Activated CD4-positive, CD25-positive, alpha-beta regulatory T cell treated with anti-CD3 and anti-CD28 coated beads, Interleukin-2, amount 50 U/mL, for 16 hours (primary cell): ENCODE measurements around the gene DDX6.
"Not testable (repeated sequence)": the region's sequence is repeated elsewhere in the genome, so short reads cannot be mapped to it uniquely, and the experiment has no call there.

ENCODE experiments used
- DNase-seq: peaks from one replicate; pipeline ENCODE4 v3.0.0-alpha.2; 2020; ENCODE audit warnings: low read depth, low spot score

Gene DDX6

DNA sequence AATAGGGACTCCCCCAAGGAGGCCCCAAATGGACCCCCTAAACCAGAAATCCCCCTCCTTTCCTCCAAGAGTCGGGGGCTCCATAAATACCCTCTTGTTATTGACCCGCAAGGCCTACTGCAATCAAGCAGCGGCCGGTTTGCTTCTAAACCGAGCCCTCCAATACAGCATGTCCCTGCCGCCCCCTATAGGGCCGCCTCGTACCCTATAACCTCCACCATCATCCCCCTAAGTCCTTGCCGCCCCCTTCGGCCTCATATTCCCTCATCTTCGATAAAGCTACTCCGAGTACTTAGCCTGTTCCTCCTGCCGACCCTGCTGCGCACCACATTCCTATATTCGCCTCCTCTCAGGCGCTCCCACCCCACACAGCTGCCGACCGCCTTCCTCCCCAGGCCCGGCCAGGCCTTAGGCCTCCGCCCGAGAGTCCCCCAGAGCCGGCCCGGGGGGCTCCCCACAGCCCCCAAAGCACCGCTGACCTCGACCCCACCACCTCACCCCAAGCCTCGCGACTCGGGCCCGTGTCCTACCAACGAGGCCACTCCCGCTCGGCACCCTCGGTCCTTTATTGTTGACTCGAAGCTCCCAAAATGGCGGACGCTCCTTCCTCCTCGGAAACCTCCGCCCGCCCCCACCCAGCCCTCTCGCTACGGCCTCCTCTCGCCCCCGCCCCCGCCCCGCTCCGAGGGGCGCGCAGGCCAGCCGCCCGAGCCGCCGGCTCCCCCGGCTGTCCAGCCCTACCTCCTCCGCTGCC, 430 bp downstream of the DDX6 start:
- DNase-seq, result no peak

GRCh38 chr11:118789501-118790356, 1.2 kb downstream of the DDX6 start:
- no peak for DNase-seq

- no peak for DNase-seq
Measured at GRCh38 chr11:118786657-118787056, 4.3 kb downstream of the DDX6 start.

GRCh38 chr11:118785362-118785761, 5.6 kb downstream of the DDX6 start:
- DNase-seq, result no peak

DNA sequence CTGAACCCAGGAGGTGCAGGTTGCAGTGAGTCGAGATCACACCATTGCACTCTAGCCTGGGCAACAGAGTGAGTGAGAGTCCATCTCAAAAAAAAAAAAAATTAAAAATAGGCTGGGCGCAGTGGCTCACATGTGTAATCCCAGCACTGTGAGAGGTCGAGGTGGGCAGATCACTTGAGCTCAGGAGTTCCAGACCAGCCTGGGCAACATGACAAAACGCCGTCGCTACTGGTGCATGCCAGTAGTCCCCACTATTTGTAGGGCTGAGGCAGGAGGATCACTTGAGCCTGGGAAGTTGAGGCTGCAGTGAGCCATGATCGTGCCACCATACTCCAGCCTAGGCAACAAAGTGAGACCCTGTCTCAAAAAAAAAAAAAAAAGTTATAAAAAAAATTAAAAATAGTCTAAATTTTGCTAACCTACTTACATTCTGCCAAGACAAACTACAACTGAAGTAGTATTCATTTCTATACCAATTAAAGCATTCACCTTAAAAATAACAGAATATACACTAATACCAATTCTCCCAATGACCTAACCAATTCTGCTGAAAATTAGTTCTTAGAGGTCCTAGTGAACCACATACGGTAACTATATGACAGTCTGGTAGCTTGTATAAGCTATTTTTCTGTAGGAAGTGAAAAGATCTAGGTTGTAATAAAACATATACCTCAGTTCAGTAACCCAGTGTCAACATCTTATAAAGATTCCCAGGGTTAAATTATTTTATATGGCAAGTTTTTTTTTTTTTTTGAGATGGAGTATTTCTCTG, 7.1 kb downstream of the DDX6 start:
- no peak for DNase-seq

DNA sequence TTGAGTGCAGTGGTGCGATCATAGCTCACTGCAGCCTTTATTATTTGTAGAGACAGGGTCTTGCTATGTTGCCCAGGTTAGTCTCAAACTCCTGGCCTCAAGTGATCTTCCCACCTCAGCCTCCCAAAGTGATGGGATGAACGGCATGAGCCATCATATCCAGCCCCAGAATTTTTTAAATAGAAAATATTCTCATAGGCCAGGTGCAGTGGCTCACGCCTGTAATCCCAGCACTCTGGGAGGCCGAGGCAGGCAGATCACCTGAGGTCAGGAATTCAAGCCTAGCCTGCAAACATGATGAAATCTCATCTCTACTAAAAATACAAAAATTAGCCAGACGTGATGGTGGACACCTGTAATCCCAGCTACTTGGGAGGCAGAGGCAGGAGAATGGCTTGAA, 7.6 kb downstream of the DDX6 start:
- not testable (repeated sequence) for DNase-seq

DNA sequence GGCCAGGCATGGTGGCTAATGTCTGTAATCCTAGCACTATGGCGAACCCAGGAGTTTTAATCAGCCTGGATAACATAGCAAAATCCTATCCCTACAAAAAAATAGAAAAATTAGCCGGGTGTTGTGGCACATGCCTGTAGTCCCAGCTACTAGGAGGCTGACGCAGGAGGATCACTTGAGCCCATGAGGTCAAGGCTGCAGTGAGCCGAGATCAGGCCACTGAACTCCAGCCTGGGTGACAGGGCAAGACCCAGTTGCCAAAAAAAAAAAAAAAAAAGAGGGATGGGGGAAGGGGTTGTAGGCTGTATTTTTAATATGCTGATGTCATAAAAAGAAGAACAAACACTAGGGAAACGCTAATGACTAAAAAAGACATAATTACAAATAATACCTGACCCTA, 12.1 kb downstream of the DDX6 start:
- no peak for DNase-seq

GRCh38 chr11:118774032-118774431, 16.9 kb downstream of the DDX6 start:
- no peak for DNase-seq

DNA sequence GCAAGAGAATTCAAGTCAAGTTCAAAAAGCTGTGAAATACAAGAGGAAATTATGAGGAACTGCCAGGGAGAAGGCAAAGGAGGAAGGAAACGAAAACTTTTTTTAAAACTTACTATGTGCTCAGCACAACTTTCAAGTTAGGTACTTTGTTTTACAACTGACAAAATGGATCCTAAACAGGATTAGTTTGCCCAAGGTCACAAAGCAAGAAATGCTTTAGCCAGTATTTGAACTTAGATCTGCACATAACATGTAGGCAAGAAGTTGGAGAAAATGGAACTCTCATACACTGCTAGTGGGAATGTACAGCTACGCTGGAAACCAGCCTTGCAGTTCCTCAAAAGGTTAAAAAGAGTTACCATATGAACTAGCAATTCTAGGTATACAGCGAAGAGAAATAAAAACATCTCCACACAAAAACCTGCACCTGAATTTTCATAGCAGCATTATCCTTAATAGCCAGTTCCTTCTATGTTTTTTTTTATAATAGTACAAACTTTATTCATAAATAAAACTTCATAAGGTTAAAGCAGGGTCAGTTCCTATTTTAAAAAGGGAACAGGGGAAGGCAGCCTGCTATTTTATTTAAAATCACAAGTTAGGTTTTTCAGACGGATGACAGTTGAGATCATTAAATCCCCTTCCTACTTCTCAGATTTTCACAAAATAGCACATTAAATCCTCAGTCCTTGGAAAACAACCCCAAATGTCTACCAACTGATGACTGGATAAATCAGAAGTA, 19.2 kb downstream of the DDX6 start:
- DNase-seq, result no peak

DNA sequence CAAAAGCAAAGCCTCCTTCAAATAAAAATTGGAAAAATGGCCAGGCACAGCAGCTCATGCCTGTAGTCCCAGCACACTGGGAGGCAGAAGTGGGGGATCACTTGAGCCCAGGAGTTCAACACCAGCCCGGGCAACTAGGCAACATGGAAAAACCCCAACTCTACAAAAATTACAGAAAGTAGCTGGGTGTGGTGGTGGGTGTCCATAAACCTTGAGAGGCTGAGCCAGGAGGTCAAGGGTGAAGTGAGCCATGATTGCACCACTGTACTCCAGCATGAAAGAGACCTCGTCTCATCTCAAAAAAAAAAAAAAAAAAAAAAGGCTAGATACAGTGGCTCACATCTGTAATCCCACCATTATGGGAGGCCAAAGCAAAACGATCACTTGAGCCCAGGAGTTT, 22.3 kb downstream of the DDX6 start:
- DNase-seq, result no peak

DNA sequence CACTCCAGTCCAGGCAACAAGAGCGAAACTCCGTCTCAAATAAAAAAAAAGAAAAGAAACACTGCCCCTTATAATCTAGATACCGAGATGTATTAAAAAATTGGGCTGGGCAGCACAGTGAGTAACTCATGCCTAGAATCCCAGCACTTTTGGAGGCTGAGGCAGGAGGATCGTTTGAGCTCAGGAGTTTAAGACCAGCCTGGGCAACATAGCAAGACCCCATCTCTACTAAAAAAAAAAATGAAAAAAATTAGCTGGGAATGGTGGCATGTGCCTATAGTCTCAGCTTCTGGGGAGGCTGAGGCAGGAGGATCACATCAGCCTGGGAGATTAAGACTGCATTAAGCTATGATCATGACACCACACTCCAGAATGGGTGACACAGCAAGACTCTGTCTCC, 24.9 kb downstream of the DDX6 start:
- no peak for DNase-seq

- not testable (repeated sequence) for DNase-seq
Measured at GRCh38 chr11:118765095-118765691, 25.8 kb downstream of the DDX6 start.

DNA sequence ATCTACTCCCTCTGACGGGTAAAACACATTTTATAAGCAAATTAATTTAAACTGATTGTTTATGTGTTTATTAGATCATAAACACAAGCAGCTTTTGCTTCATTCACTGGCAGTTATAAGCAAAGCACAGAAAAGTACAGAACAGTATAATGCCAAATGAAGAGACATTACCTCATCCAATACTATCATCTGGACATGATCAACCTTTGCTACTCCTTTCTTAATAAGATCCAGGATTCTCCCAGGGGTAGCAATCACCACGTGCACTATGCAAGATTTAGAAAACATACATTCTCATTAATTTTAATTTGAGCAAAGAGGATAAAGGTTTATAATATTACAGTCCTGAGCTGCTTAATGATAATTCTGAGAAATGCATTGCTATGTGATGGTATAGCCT, 27.9 kb downstream of the DDX6 start:
- no peak for DNase-seq

DNA sequence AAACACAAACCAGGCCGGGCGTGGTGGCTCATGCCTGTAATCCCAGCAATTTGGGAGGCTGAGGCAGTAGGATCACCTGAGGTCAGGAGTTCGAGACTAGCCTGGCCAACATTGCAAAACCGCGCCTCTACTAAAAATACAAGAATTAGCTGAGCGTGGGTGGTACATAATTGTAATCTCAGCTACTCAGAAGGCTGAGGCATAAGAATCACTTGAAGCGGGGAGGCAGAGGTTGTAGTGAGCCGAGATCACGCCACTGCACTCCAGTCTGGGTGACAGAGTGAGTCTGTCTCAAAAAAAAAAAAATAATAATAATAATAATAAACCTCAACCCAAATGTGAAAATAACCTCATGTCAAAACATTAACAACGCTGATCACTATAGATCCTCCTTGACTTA, 29.0 kb downstream of the DDX6 start:
- not testable (repeated sequence) for DNase-seq

DNA sequence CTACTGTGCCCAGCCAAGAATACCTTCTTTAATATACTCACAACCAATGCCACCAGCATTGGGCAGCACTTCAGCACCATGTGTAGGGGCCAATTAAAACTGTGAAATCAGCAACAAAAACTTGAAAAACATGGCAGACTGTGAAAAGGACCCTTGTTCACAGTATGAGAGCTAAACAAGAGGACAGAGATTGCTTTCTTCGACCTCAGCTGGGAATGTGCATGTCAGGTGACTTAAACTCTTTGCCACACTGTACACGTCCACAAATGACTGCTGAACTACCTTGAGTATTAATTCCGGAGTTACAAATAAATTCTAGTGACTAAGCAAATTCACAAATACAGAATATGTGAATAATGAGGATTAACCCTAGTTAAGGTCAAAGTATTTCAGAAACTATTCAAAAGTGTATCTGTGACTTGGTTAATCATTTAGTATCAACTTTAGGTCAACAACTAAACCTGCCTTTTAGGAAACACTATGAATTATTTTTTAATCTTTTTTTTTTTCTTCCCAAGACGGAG, 33.0 kb downstream of the DDX6 start:
- no peak for DNase-seq

DNA sequence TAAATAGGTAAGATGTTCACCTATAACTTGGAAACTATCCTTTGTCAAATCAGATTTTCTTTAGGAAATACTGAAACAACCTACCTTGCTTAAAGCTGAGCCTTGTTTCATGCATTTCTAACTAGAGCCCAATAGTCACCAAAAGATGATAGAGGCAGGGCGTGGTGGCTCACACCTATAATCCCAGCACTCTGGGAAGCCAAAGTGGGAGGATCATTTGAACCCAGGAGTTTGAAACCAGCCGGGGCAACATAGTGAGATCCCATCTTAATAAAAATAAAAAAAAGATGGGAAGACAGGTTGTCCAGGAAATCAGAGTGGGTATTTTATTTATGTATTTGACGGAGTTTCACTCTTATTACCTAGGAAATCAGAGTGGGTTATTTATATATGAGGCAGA, 38.3 kb downstream of the DDX6 start:
- DNase-seq, result no peak

DNA sequence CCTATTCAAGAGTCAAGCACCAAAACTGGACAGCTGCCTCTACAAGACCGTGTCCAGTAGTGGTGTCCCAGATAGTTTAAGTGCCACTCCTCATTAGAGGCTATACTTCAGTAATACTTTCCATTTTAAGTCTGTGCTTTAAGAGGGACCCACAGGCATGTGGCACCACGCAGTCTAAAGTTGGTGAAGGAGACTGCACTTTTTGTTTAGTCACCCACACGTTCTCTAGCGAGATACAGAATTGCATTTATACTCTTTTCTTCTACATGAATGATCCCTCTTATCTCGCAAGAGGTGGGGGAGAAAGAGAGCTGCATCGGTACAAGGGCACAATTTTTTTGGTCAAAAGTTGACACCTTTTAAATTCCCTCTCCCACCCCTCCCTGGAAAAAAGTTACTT, 41.5 kb downstream of the DDX6 start:
- no peak for DNase-seq

GRCh38 chr11:118748056-118748455, 42.9 kb downstream of the DDX6 start:
- DNase-seq, result no peak

DNA sequence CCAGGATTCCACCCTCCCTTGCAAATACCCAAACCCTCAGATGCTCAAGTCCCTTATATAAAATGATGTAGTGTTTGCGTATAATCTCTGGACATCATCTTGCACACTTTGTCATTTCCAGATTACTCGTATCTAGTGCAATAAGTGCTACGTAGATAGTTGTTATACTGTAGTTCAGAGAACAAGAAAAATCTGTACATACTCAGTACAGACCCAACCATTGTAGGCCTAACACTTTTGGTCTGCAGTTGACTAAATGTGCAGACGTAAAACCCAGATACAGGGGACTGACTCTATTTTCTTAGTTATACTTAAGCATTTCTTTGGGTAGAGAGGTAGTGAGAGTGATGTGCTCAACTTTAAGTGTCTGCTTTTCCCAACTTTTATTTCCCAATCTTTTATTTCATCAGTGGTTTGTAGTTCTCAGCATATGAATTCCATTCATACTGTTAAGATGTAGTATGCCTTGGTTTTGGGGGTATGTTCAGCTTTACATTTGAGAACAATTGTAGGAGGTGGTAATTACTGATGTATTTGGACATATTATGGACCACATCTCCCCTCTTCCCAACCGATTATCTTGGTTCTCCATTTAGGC, 43.9 kb downstream of the DDX6 start:
- no peak for DNase-seq

DNA sequence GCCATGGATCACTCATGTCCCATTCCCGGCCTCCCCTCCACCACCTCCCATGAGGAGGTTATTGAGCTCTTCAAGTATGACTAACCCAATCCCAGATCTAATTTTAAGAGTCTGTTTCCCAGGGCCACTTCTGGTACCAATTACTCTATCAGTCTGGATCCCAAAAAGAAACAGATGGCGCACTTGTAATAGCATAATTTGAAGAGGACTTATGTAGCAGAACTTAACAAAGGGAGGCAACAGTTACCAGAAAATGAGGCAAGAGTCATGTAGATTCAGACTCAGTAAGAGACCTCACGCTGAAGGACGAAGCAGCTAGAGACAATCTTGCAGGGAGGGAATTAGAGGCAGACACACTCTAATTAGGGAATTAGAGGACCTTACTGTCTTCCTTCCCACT, 46.9 kb downstream of the DDX6 start:
- DNase-seq, result no peak

GRCh38 chr11:118742304-118742703, 48.7 kb downstream of the DDX6 start:
- no peak for DNase-seq
